Fibroblast of the conjunctiva (primary cell): ENCODE data around the gene PSMG4.

Experiments
- DNase-seq: peaks from one replicate; pipeline ENCODE4 v3.0.0-alpha.2; 2010; ENCODE audit warnings: low read depth

PSMG4 gene

GRCh38 chr6:3291346-3291745 lies 32.6 kb downstream of the PSMG4 start:
- DNase-seq, result no peak

DNA sequence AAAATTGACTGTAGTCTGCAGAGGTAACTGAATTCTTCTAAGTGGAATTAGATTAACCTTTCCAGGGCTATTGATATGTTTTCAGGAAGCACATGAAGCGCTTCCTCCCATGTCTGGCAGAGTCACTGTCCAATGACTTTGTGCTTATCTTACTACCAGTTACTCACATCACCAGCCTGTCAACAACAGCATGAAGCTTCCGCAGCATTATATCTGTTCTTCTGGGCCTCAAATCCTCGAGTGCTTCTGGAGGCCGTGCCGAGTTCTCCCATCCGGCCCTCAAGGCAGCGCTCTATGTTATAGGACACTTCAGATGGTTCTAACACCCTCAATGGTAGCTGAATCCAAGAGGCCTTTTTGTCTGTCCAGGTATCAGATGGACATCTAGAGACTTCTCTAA lies 33.2 kb downstream of the PSMG4 start:
- no peak for DNase-seq

DNA sequence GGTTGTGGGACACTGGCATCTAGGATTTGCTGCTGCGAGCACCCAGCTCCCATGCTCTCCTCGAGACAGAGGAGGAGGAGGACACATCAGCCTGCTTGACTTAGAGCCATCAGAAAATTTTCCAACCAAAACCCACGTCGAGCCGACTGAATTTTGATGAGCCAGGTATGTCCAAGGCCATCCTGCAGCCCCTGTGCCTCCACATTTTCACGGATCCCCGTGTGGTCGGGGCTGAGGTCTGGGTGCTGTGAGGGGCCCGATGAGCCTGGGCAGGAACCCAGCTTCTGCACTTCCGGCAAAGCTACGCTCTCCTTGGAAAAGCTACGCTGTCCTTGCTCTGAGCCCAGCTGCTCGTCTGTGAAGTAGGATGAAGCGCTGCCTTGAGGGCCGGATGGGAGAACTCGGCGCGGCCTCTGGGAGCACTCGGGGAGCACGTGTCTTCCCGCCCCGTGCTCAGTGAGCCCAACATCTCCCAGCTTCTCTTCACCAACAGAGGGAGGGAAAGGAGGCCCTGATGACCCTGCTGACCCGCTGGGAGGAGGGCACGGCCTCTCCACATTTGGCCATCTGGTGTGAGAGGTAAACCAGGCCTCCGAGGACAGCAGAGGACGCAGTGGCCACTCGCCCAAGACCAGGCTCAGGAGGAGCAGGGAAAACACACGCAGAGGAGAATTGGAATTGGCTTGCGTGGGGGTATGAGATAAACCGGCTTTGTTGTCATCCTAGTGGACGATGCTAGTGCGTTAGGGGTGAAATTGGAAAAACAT lies 33.9 kb downstream of the PSMG4 start:
- no peak for DNase-seq

- no peak for DNase-seq
These were observed 34.8 kb downstream of the PSMG4 start for GRCh38 chr6:3293271-3294155.

GRCh38 chr6:3294396-3294795 lies 35.6 kb downstream of the PSMG4 start:
- no peak for DNase-seq

GRCh38 chr6:3294921-3295871 lies 36.4 kb downstream of the PSMG4 start:
- no peak for DNase-seq

GRCh38 chr6:3296078-3296477 lies 37.3 kb downstream of the PSMG4 start:
- no peak for DNase-seq

DNA sequence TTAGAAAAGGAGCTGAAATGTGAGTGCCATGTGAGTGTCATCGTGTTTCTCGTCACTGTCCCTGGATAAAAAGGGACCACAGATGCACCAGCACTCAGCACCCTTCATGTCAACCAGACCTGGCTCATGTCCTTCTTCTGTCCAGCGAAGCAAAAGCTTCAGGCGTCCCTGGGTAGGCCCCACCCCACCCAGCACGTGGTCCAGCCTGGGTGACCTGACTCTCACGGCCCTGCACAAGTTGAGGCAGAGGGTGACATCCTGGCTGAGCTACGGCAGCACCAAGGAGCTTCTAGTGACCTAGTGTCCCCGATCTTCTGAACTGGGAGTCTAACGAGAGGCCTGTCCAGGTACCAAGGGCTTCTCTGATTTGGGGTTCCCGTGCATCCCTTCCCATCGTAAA lies 37.8 kb downstream of the PSMG4 start:
- DNase-seq, result no peak

DNA sequence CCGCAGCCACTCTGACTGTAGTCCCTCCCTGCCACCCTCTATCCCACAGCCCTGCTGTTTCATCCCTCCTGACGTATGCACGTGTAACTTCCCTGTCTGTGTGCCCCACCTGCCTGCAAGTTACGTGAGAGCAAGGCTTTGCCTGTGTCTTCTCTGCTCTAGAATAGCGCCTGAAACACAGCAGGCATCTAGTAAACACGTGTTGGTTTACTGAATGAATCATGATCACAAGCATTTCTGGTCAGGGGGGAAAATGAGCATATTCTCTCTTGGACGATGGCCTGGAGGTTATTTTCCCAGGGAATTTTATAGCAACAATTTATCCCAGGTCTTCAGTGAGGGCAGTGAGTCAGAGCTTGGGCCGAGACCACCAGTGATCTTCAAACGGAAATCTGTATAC lies 38.3 kb downstream of the PSMG4 start:
- DNase-seq, result no peak

DNA sequence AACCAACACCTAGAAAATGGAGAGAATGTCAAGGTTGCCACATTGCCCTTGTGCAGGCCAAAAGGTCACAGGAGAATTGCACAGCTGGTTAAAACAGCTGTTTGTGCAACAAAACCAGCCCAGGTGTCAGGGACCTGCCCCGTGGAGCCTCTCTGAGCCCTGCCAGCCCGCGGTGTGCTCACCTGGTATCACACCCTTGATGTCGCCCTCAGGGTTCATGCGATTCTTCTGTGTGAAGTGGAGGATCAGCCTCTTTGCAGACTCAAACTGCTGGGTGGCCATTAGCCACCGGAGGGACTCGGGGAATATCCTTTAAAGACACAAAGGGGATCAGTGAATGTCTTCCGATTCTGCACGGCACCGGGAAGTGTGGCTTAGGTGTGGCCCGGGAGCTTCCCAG lies 39.2 kb downstream of the PSMG4 start:
- DNase-seq, result no peak

DNA sequence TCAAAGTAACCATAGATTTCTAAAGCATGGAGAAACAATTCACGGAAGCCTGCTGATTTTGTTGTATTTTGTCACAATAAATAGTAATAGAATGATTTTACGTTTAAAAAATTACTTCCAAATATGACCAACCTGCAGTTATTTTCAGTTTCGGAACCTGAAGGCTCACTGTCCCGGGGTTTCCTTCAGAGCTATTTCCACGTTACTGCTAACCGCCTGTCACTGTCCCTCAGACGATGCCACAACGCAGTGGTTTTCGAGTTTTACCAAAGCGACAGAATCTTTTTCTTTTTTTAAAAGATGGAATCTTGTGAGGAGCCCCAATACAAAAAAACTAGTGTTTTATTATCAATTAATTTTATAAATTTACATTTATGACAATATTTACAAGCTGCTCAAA lies 40.5 kb downstream of the PSMG4 start:
- no peak for DNase-seq

- no peak for DNase-seq
These were observed 42.8 kb downstream of the PSMG4 start for GRCh38 chr6:3301506-3301905.

- no peak for DNase-seq
These were observed 45.2 kb downstream of the PSMG4 start for GRCh38 chr6:3303795-3304411.

DNA sequence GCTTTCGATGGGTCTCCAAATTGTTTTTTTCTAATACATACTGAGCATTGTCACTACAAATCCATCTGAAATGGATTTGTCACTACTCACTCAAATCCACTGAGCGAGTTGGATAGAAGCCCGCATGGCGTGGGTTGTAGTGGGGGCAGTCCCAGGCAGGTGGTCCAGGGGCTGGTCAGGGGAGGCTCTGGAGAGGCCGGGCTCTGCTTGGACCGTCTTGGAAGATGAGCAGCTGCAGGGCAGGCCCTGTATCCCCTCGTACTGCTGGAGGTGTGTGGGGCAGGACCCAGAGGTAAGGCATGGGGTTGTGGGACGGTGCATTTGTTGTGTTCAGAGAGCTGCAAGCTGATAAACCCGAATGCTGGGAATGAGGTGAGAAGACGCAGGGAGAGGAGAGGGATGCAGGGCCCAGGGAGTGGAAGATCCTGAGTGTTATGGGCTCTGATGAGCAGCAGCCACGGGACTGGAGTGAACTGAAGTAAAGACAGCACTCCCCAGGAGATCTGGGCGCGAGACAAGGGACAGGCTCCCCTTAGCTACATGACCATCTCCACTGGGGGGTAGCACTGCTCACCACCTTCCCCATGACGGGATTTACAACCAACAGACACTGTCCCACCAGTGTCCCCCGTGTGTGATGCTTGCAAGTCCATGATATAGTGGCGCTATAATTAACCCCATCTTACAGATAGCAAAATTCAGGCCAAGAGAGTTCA lies 45.9 kb downstream of the PSMG4 start:
- DNase-seq, result no peak

GRCh38 chr6:3305216-3305565 lies 46.4 kb downstream of the PSMG4 start:
- DNase-seq, result no peak

- no peak for DNase-seq
These were observed 47.1 kb downstream of the PSMG4 start for GRCh38 chr6:3305831-3306230.

GRCh38 chr6:3306848-3307247 lies 48.1 kb downstream of the PSMG4 start:
- no peak for DNase-seq

GRCh38 chr6:3307436-3307835 lies 48.7 kb downstream of the PSMG4 start:
- DNase-seq, result no peak

DNA sequence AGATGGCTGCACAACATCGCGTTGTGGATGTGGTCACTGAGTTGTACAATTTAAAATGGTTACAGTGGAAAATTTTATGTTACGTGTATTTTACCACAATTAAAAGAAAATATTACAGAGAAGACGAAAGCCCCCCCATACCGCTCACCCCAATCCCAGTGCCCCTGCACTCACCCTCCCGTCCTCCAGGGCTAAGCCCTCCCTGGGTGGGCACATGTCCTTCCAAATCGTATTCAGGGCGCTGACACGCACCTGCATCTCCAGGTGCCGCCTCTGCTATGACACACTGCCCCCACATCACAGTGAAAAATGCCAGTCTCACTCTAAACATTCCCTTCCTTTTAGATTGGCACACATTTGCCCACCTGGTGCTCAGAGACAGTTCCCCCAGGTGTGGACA lies 49.4 kb downstream of the PSMG4 start:
- DNase-seq, result no peak

DNA sequence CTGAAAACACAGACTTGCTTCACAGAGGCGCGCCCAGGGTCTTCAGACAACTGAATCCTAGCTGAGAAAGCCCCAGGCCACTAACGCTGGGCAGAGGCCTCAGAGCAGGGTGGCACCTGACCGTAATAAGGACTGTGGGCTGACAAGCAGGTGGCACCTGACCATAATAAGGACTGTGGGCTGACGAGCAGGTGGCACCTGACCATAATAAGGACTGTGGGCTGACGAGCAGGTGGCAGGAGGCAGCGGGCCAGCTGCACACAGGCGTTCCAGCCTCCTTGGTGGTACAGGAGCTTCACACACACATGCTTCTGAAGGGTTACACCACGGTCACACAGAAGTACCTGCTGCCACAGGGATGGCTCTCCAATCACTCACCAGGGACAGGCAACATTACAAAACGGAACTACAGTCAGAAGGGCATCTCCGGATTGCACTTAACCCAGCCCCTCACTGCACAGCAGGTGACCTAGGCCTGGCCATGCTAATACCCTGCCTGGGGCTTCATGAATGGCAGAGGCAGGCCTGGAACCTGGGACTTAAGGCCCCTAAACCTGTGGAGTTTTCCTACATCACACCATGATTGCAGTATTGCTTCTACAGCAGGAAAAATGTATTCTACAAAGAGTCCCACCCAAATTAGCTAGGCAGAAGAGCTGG lies 50.8 kb downstream of the PSMG4 start:
- DNase-seq, result no peak

DNA sequence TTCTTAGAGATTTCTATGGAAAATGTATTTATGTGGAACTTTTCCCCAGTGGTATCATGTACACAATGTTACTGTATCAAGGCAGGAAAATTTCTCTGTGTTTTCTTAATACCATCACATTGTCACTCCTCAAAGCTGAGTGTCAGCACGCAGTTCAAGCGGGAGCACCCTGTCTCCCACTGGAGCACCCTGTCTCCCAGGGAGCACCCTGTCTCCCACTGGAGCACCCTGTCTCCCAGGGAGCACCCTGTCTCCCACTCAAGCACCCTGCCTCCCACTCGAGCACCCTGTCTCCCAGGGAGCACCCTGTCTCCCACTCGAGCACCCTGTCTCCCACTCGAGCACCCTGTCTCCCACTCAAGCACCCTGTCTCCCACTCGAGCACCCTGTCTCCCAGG lies 51.3 kb downstream of the PSMG4 start:
- DNase-seq, result no peak
